T-helper 1 cell treated with Interleukin-12 subunit alpha and Interleukin-12 subunit beta and Interleukin-4 antibody, amounts not matched to agents 30 ng/mL and 1 ng/mL, for 36 hours (primary cell): Measurements from ENCODE around the gene LRBA. TPM values are rescaled to one million over a fixed set of nuclear protein-coding genes. Genes with fewer than 3 reads are reported as not detected.

Experiments used
- intact Hi-C: fragments of 100-400 bp; cut with micrococcal nuclease; formaldehyde crosslinking; loops from one replicate; pipeline ENCODE4 v1.15.1; 2024
- total RNA-seq: library from RNA; stranded (reverse); gene quantifications from 2 replicates; pipeline ENCODE4 v1.2.3, GENCODE V29; 2022

The LRBA gene
- total RNA-seq, 1 donor from 2014 or later, result 49.3 TPM

GRCh38 chr4:150336676-150337412 is 678.2 kb downstream of the LRBA start:
- intact Hi-C loops, result no loop called here

- intact Hi-C loops, result no loop called here
Measured at GRCh38 chr4:150332961-150333360, 682.1 kb downstream of the LRBA start.

- intact Hi-C loops, result no loop called here
Measured at GRCh38 chr4:150332086-150332485, 683.0 kb downstream of the LRBA start.

GRCh38 chr4:150329373-150329772 is 685.7 kb downstream of the LRBA start:
- intact Hi-C loops, result no loop called here

GRCh38 chr4:150328496-150328895 is 686.6 kb downstream of the LRBA start:
- intact Hi-C loops, result no loop called here

GRCh38 chr4:150327262-150327780 is 687.8 kb downstream of the LRBA start:
- intact Hi-C loops, result no loop called here

GRCh38 chr4:150325872-150326271 is 689.2 kb downstream of the LRBA start:
- intact Hi-C loops, result no loop called here

GRCh38 chr4:150323406-150324325 is 691.4 kb downstream of the LRBA start:
- intact Hi-C loops, result no loop called here

GRCh38 chr4:150322646-150323045 is 692.4 kb downstream of the LRBA start:
- intact Hi-C loops, result no loop called here

GRCh38 chr4:150321113-150321512 is 694.0 kb downstream of the LRBA start:
- intact Hi-C loops, result no loop called here

GRCh38 chr4:150318971-150319370 is 696.1 kb downstream of the LRBA start:
- intact Hi-C loops, result no loop called here

- intact Hi-C loops, result no loop called here
Measured at GRCh38 chr4:150318527-150318926, 696.6 kb downstream of the LRBA start.

- intact Hi-C loops, result no loop called here
Measured at GRCh38 chr4:150316332-150317205, 698.5 kb downstream of the LRBA start.

GRCh38 chr4:150315691-150316090 is 699.4 kb downstream of the LRBA start:
- intact Hi-C loops, result no loop called here

GRCh38 chr4:150315175-150315574 is 699.9 kb downstream of the LRBA start:
- intact Hi-C loops, result no loop called here

- intact Hi-C loops, result no loop called here
Measured at GRCh38 chr4:150314031-150314430, 701.1 kb downstream of the LRBA start.

GRCh38 chr4:150310159-150310895 is 704.8 kb downstream of the LRBA start:
- intact Hi-C loops, result no loop called here

- intact Hi-C loops, result no loop called here
Measured at GRCh38 chr4:150308824-150309472, 706.1 kb downstream of the LRBA start.

GRCh38 chr4:150306719-150307118 is 708.4 kb downstream of the LRBA start:
- intact Hi-C loops, result no loop called here

GRCh38 chr4:150305995-150306394 is 709.1 kb downstream of the LRBA start:
- intact Hi-C loops, result no loop called here
